Caco-2 (cell line): ENCODE results near the gene KDM3B. TPM values are rescaled to one million over a fixed set of nuclear protein-coding genes. Genes with fewer than 3 reads are reported as not detected.

Source experiments
- BruUV-seq: library from RNA; stranded (reverse); fragments of 400-500 nt; replicated peaks from 2 replicates; lab custom pipeline; 2021; lab: Mats Ljungman, UMichigan
- CTCF ChIA-PET: fragments of 300-600 bp; sonication (Branson Sonifier 250); formaldehyde crosslinking; loops from one replicate; lab custom pipeline; 2022; ENCODE audit warnings: antibody characterized with exemption; lab: Charles Lee
- POLR2A ChIA-PET: fragments of 300-600 bp; sonication (Branson Sonifier 250); formaldehyde crosslinking; loops from one replicate; lab custom pipeline; 2022; ENCODE audit warnings: antibody characterized with exemption; lab: Charles Lee
- DNase-seq, 2 experiments: peaks; one replicate each; pipeline versions ENCODE4 v3.0.0 to v3.0.0-alpha.2; 2020 to 2022
- H3K27me3 ChIP-seq: replicated peaks from 2 replicates; pipeline ENCODE4 v1.6.0; 2011; ENCODE audit warnings: low read length; ENCODE audit not compliant: control insufficient read depth, insufficient read depth
- H3K36me3 ChIP-seq: 2 replicates; pipeline ENCODE4 v1.5.1; 2011; ENCODE audit warnings: low read length; ENCODE audit not compliant: control insufficient read depth, insufficient read depth
- H3K4me1 ChIP-seq: fragments of 250-450 bp; sonication (Bioruptor Pico); 2 replicates; pipeline ENCODE4 v1.5.1; 2020; ENCODE audit warnings: mild to moderate bottlenecking
- H3K4me3 ChIP-seq: 2 replicates; pipeline ENCODE4 v1.5.1; 2011; ENCODE audit warnings: low read depth, mild to moderate bottlenecking, control low read depth, low read length
- H3K9me3 ChIP-seq: fragments of 250-450 bp; sonication (Bioruptor Pico); 2 replicates; pipeline ENCODE4 v1.5.1; 2020; ENCODE audit warnings: mild to moderate bottlenecking, moderate library complexity
- H3K27ac Mint-ChIP-seq: one replicate; pipeline ENCODE4 v1.8.0; 2022; ENCODE audit warnings: mixed read lengths; ENCODE audit not compliant: unreplicated experiment
- H3K27me3 Mint-ChIP-seq: one replicate; pipeline ENCODE4 v1.8.0; 2022; ENCODE audit warnings: mixed read lengths; ENCODE audit not compliant: insufficient read depth, unreplicated experiment
- H3K36me3 Mint-ChIP-seq: one replicate; pipeline ENCODE4 v1.8.0; 2022; ENCODE audit warnings: mild to moderate bottlenecking, mixed read lengths; ENCODE audit not compliant: insufficient read depth, unreplicated experiment
- H3K4me1 Mint-ChIP-seq: one replicate; pipeline ENCODE4 v1.8.0; 2022; ENCODE audit warnings: low read depth, mixed read lengths; ENCODE audit not compliant: unreplicated experiment
- H3K4me3 Mint-ChIP-seq: one replicate; pipeline ENCODE4 v1.8.0; 2022; ENCODE audit warnings: mild to moderate bottlenecking, moderate library complexity, mixed read lengths; ENCODE audit not compliant: unreplicated experiment
- H3K9me3 Mint-ChIP-seq: one replicate; pipeline ENCODE4 v1.8.0; 2022; ENCODE audit warnings: mixed read lengths; ENCODE audit not compliant: unreplicated experiment
- intact Hi-C: fragments of 100-400 bp; cut with micrococcal nuclease; formaldehyde crosslinking; loops from one replicate; pipeline ENCODE4 v1.10.0; 2022; ENCODE audit not compliant: unreplicated experiment
- total RNA-seq: library from RNA; stranded (reverse); gene quantifications from 2 replicates; pipeline ENCODE4 v1.2.3, GENCODE V29; 2022
- TF ChIP-seq, protein P1 (sequence below), 2 experiments: fragments of 200-600 bp in 1 of 2; IDR thresholded peaks; 1 replicate in 1 of 2; 2 replicates in 1 of 2; pipeline versions ENCODE4 v1.5.1 to v1.8.0; 2011 to 2022; ENCODE audit warnings: antibody characterized with exemption in 1 of 2, control low read depth in 1 of 2, inconsistent platforms in 1 of 2, low read depth in 1 of 2, low read length in 1 of 2, mild to moderate bottlenecking in 1 of 2, moderate library complexity in 1 of 2; ENCODE audit not compliant: insufficient read depth in 1 of 2, severe bottlenecking in 1 of 2, unreplicated experiment in 1 of 2

KDM3B gene
- total RNA-seq, 1 experiment from 2014 or later = 71.8 TPM

DNA sequence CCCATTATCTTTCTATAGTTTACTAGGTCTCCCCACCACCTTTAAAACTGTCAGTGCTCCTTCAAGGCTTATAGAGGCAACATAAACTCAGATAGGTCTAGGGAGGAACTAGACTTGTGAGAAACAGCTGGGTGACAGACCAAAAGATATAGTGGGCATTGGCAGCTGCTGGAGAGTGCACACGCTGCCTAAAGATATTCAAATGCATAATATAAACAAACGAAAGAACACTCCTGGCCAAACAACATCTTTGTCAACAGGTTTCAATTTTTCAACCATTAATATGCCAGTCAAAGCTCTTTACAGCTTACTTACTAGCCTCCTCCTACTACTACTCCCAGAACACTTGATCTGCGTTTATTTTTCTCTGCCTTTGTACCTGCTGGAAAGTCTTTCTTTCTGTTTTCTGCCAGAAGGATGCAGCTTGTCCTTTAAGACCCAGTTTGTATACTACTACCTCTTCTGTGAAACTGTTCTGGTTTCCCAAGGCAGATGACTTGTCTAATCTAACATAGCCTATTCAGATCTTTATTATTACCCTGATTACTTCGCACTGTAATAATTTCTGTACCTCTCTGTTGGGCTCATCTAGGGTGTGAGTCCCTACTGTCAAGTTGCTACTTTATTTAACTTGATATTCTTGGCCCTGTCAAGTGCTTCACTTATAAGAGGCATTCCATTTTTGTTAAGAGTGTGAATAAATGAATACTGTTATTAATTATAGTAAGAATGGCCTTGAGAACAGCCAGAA lies 14.3 kb downstream of the KDM3B start:
- H3K27ac Mint-ChIP-seq = no peak overlapping the region
- POLR2A ChIA-PET = no interaction called here
- no peaks in the 10 kb centered on the region for H3K4me1 ChIP-seq
- peaks cover 17% of the 10 kb centered on the region for H3K36me3 Mint-ChIP-seq
- no peaks in the 10 kb centered on the region for H3K36me3 ChIP-seq
- intact Hi-C loops = no loop called here
- BruUV-seq = no TSS peak
- H3K4me3 ChIP-seq = no peak overlapping the region
- TF ChIP-seq, protein P1, sequence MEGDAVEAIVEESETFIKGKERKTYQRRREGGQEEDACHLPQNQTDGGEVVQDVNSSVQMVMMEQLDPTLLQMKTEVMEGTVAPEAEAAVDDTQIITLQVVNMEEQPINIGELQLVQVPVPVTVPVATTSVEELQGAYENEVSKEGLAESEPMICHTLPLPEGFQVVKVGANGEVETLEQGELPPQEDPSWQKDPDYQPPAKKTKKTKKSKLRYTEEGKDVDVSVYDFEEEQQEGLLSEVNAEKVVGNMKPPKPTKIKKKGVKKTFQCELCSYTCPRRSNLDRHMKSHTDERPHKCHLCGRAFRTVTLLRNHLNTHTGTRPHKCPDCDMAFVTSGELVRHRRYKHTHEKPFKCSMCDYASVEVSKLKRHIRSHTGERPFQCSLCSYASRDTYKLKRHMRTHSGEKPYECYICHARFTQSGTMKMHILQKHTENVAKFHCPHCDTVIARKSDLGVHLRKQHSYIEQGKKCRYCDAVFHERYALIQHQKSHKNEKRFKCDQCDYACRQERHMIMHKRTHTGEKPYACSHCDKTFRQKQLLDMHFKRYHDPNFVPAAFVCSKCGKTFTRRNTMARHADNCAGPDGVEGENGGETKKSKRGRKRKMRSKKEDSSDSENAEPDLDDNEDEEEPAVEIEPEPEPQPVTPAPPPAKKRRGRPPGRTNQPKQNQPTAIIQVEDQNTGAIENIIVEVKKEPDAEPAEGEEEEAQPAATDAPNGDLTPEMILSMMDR (IDR thresholded peaks at IDR 0.05; ENCODE audit: insufficient read depth in 1 of 2, low read depth in 1 of 2, low read length in 1 of 2, severe bottlenecking in 1 of 2, unreplicated experiment in 1 of 2) = no peak
- H3K9me3 ChIP-seq = no peaks in the 10 kb centered on the region
- no peaks in the 10 kb centered on the region for H3K27me3 Mint-ChIP-seq
- CTCF ChIA-PET = no interaction called here
- no peak overlapping the region for H3K4me3 Mint-ChIP-seq
- H3K9me3 Mint-ChIP-seq = no peaks in the 10 kb centered on the region
- H3K27me3 ChIP-seq = no peaks in the 10 kb centered on the region
- DNase-seq = no peak
- H3K4me1 Mint-ChIP-seq = peaks cover 5% of the 10 kb centered on the region

DNA sequence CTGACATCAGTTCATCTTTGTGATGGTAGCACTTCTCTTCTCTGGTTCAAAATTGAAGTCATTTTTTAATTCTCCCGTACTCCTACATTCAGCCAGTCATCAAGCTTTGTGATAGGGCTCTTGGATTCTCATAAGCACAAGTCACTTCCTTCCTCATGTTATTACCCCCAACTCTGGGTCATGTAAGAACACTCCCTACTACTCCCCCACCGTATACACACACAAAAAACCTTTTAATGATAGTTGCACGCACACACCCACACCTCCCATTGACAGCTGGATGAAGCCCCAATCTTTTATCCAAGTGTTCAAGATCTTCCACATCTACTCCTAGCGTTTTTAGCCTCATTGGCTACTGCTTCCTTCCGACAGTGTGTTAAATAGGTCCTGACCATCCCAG lies 16.8 kb downstream of the KDM3B start:
- TF ChIP-seq, protein P1 (IDR thresholded peaks at IDR 0.05; ENCODE audit: insufficient read depth in 1 of 2, low read depth in 1 of 2, low read length in 1 of 2, severe bottlenecking in 1 of 2, unreplicated experiment in 1 of 2) = no peak
- no peak overlapping the region for H3K4me3 ChIP-seq
- Mint-ChIP-seq H3K27me3 (no peaks in the 10 kb centered on the region), H3K4me3 (no peak overlapping the region), H3K4me1 (peaks cover 5% of the 10 kb centered on the region), H3K36me3 (peaks cover 11% of the 10 kb centered on the region), H3K27ac (no peak overlapping the region), H3K9me3 (no peaks in the 10 kb centered on the region)
- intact Hi-C loops = no loop called here
- no peaks in the 10 kb centered on the region for H3K36me3 ChIP-seq
- DNase-seq = no peak
- H3K4me1 ChIP-seq = no peaks in the 10 kb centered on the region
- no peaks in the 10 kb centered on the region for H3K27me3 ChIP-seq
- no TSS peak for BruUV-seq
- no peaks in the 10 kb centered on the region for H3K9me3 ChIP-seq
- ChIA-PET CTCF (interaction anchor here (1.3 to 1.4 kb wide), 2 partner anchors 15 to 17 kb away, joined by 5 to 6 read pairs; partner anchors contain the start of gene KDM3B), POLR2A (no interaction called here)

DNA sequence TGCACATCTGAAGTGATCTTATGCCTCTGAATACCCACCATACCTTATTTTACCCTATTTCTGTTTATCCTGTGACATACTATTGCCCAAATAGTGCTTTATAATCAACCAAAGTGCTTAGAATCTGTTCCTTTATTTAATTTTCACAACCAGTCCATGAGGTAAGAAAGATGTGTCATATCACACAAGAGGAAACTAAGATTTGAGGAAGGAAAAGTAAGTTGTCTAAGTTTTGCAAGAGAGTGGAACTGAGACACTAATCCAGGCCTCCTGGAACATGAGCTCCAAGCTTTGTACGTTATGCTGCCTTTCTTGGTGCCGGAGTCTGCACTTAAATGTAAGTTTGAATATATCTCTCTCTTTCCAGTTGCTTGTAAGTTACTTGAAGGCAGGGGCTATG lies 17.2 kb downstream of the KDM3B start:
- ChIA-PET CTCF (interaction anchor here (1.4 to 1.6 kb wide), 2 partner anchors 16 to 17 kb away, joined by 4 to 6 read pairs; partner anchors contain the start of gene KDM3B), POLR2A (no interaction called here)

More for the DNA sequence above, 17.2 kb downstream of the KDM3B start:
- Mint-ChIP-seq H3K27me3 (no peaks in the 10 kb centered on the region), H3K4me1 (peaks cover 5% of the 10 kb centered on the region), H3K36me3 (peaks cover 14% of the 10 kb centered on the region), H3K9me3 (no peaks in the 10 kb centered on the region), H3K4me3 (no peak overlapping the region), H3K27ac (no peak overlapping the region)
- TF ChIP-seq, protein P1 (IDR thresholded peaks at IDR 0.05; ENCODE audit: insufficient read depth in 1 of 2, low read depth in 1 of 2, low read length in 1 of 2, severe bottlenecking in 1 of 2, unreplicated experiment in 1 of 2) = no peak
- intact Hi-C loops = no loop called here
- Histone ChIP-seq H3K4me1 (no peaks in the 10 kb centered on the region), H3K27me3 (no peaks in the 10 kb centered on the region), H3K36me3 (no peaks in the 10 kb centered on the region), H3K9me3 (no peaks in the 10 kb centered on the region), H3K4me3 (no peak overlapping the region)
- BruUV-seq = no TSS peak
- DNase-seq = no peak
